ENCODE measurements around the gene PIGS.
A peak's percentile ranks its signal among the peaks of the same experiment; 100 is the strongest.
"Not testable (repeated sequence)": the region's sequence is repeated elsewhere in the genome, so short reads cannot be mapped to it uniquely, and the experiment has no call there.

The PIGS gene

GRCh38 chr17:28571361-28572122 is at the start of gene PIGS:
Gene PIGS, minus strand, starts transcription at chr17:28571524. Its CDS starts 28 bp downstream, at chr17:28571496.
- Histone ChIP-seq H3K4me3 (ENCODE audit: low read length) (peak within 1 kb of the TSS; percentile 69), H3K27me3 (ENCODE audit: control insufficient read depth, insufficient read depth, low read length) (no peaks in the 10 kb centered on the region), H3K36me3 (ENCODE audit: control insufficient read depth, insufficient read depth, low read length) (no peaks in the 10 kb centered on the region), H3K27ac (ENCODE audit: low read length) (no peak within 1 kb of the TSS), H3K9me3 (ENCODE audit: control insufficient read depth, insufficient read depth, low read length) (no peaks in the 10 kb centered on the region), H3K4me1 (ENCODE audit: control insufficient read depth, insufficient read depth, low read length) (no peaks in the 10 kb centered on the region)
- WGBS (ENCODE audit: insufficient coverage, insufficient read length), result no CpG with 5 or more reads among the region's 49 CpGs
- peak; percentile 73 for DNase-seq (ENCODE audit: low read depth, low spot score)

- Histone ChIP-seq H3K27me3 (ENCODE audit: control insufficient read depth, insufficient read depth, low read length) (no peaks in the 10 kb centered on the region), H3K4me3 (ENCODE audit: low read length) (no peak overlapping the region), H3K9me3 (ENCODE audit: control insufficient read depth, insufficient read depth, low read length) (no peaks in the 10 kb centered on the region), H3K4me1 (ENCODE audit: control insufficient read depth, insufficient read depth, low read length) (no peaks in the 10 kb centered on the region), H3K27ac (ENCODE audit: low read length) (no peak overlapping the region), H3K36me3 (ENCODE audit: control insufficient read depth, insufficient read depth, low read length) (peaks cover 43% of the 10 kb centered on the region)
- DNase-seq (ENCODE audit: low read depth, low spot score), result no peak
- no CpG with 5 or more reads among the region's 2 CpGs for WGBS (ENCODE audit: insufficient coverage, insufficient read length)
These were observed 48.7 kb upstream of the PIGS start for GRCh38 chr17:28620010-28620409.

GRCh38 chr17:28618464-28618863 is 47.1 kb upstream of the PIGS start:
- no CpG with 5 or more reads among the region's 3 CpGs for WGBS (ENCODE audit: insufficient coverage, insufficient read length)
- DNase-seq (ENCODE audit: low read depth, low spot score), result no peak
- H3K4me1 ChIP-seq (ENCODE audit: control insufficient read depth, insufficient read depth, low read length), result no peaks in the 10 kb centered on the region
- H3K4me3 ChIP-seq (ENCODE audit: low read length), result no peak overlapping the region
- peaks cover 43% of the 10 kb centered on the region for H3K36me3 ChIP-seq (ENCODE audit: control insufficient read depth, insufficient read depth, low read length)
- no peaks in the 10 kb centered on the region for H3K9me3 ChIP-seq (ENCODE audit: control insufficient read depth, insufficient read depth, low read length)
- no peak overlapping the region for H3K27ac ChIP-seq (ENCODE audit: low read length)
- H3K27me3 ChIP-seq (ENCODE audit: control insufficient read depth, insufficient read depth, low read length), result no peaks in the 10 kb centered on the region

DNA sequence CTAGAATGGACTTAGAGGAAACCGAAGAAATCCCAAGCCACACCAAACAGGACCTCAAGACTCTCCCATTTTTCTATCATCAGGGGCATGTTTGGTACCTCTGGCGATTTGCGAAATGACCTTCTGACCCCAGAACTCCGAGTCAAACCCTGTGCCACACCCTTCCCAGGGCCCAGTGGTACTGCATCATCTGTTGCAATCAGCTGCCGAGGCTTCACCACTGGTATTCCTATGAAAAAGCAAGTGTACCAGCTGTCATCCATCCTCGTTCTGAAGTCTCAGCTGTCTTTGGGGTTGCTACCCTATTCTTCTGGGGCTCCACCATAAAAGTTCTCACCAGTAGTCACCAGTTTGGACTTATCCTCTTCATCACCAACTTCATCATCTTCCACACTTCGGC is 45.0 kb upstream of the PIGS start:
- WGBS (ENCODE audit: insufficient coverage, insufficient read length), result no CpG with 5 or more reads among the region's 7 CpGs
- Histone ChIP-seq H3K4me1 (ENCODE audit: control insufficient read depth, insufficient read depth, low read length) (no peaks in the 10 kb centered on the region), H3K36me3 (ENCODE audit: control insufficient read depth, insufficient read depth, low read length) (peaks cover 49% of the 10 kb centered on the region), H3K27ac (ENCODE audit: low read length) (no peak overlapping the region), H3K27me3 (ENCODE audit: control insufficient read depth, insufficient read depth, low read length) (no peaks in the 10 kb centered on the region), H3K4me3 (ENCODE audit: low read length) (no peak overlapping the region), H3K9me3 (ENCODE audit: control insufficient read depth, insufficient read depth, low read length) (no peaks in the 10 kb centered on the region)
- DNase-seq (ENCODE audit: low read depth, low spot score), result no peak

- no peaks in the 10 kb centered on the region for H3K9me3 ChIP-seq (ENCODE audit: control insufficient read depth, insufficient read depth, low read length)
- H3K36me3 ChIP-seq (ENCODE audit: control insufficient read depth, insufficient read depth, low read length), result peaks cover 44% of the 10 kb centered on the region
- H3K4me3 ChIP-seq (ENCODE audit: low read length), result no peak overlapping the region
- no peaks in the 10 kb centered on the region for H3K27me3 ChIP-seq (ENCODE audit: control insufficient read depth, insufficient read depth, low read length)
- no peak overlapping the region for H3K27ac ChIP-seq (ENCODE audit: low read length)
- no CpG with 5 or more reads among the region's 4 CpGs for WGBS (ENCODE audit: insufficient coverage, insufficient read length)
- no peaks in the 10 kb centered on the region for H3K4me1 ChIP-seq (ENCODE audit: control insufficient read depth, insufficient read depth, low read length)
- no peak for DNase-seq (ENCODE audit: low read depth, low spot score)
These were observed 44.1 kb upstream of the PIGS start for GRCh38 chr17:28615260-28615940.

DNA sequence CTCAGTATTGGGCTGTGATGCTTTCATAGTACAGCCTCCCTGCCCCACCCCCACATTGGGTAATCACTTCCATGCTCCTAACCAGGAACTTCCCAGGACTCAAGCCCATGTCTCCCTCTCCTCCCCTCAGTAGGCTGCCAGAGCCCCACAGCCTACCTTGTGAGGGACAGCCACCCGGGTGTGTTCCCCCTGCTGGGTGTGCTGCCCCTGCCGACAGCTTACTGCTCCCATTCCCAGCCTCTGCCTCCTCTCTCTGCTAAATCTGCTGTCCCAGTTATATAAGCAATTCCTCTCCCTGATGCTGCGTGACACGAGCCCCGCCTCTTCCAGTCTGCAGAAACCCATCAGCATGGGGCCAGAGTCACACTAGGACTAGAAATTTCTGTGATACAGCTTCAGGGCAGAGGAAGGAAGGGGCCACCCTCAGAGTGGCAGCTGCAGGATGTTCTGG is 42.6 kb upstream of the PIGS start, which contains the start of gene RSKR:
RSKR (minus strand) TSS at position 255 of the 451 bp plus-strand sequence; CDS start at position 231, 24 bp downstream.
- H3K27ac ChIP-seq (ENCODE audit: low read length), result no peak within 1 kb of the TSS
- H3K9me3 ChIP-seq (ENCODE audit: control insufficient read depth, insufficient read depth, low read length), result no peaks in the 10 kb centered on the region
- H3K4me3 ChIP-seq (ENCODE audit: low read length), result no peak within 1 kb of the TSS
- DNase-seq (ENCODE audit: low read depth, low spot score), result no peak
- H3K4me1 ChIP-seq (ENCODE audit: control insufficient read depth, insufficient read depth, low read length), result no peaks in the 10 kb centered on the region
- no peaks in the 10 kb centered on the region for H3K27me3 ChIP-seq (ENCODE audit: control insufficient read depth, insufficient read depth, low read length)
- no CpG with 5 or more reads among the region's 5 CpGs for WGBS (ENCODE audit: insufficient coverage, insufficient read length)
- H3K36me3 ChIP-seq (ENCODE audit: control insufficient read depth, insufficient read depth, low read length), result peaks cover 36% of the 10 kb centered on the region

- H3K27me3 ChIP-seq (ENCODE audit: control insufficient read depth, insufficient read depth, low read length), result no peaks in the 10 kb centered on the region
- no peak overlapping the region for H3K27ac ChIP-seq (ENCODE audit: low read length)
- H3K4me1 ChIP-seq (ENCODE audit: control insufficient read depth, insufficient read depth, low read length), result no peaks in the 10 kb centered on the region
- no peak overlapping the region for H3K4me3 ChIP-seq (ENCODE audit: low read length)
- WGBS (ENCODE audit: insufficient coverage, insufficient read length), result no CpG with 5 or more reads among the region's 6 CpGs
- no peak for DNase-seq (ENCODE audit: low read depth, low spot score)
- no peaks in the 10 kb centered on the region for H3K9me3 ChIP-seq (ENCODE audit: control insufficient read depth, insufficient read depth, low read length)
- H3K36me3 ChIP-seq (ENCODE audit: control insufficient read depth, insufficient read depth, low read length), result peaks cover 32% of the 10 kb centered on the region
These were observed 41.9 kb upstream of the PIGS start for GRCh38 chr17:28612936-28613872.

DNA sequence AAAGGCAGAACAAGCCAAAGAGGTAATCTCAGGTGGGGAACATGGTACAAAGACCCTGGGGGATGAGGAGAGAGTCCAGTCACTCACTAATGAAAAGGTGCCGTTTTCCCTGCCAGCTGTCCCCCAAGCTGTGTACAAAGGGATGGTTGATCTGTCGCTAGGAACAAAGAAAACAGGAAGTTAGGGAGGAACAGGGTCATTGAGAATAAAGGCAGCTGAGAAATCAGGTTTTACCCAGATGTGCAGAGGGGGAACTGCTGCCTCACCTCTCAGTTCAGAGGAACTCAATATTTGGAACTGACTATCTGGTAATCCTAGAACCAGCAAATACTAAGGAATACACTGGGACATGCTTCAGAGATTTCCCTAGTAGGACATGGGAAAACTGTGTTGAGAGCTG is 41.2 kb upstream of the PIGS start:
- Histone ChIP-seq H3K4me1 (ENCODE audit: control insufficient read depth, insufficient read depth, low read length) (no peaks in the 10 kb centered on the region), H3K9me3 (ENCODE audit: control insufficient read depth, insufficient read depth, low read length) (no peaks in the 10 kb centered on the region), H3K36me3 (ENCODE audit: control insufficient read depth, insufficient read depth, low read length) (peaks cover 32% of the 10 kb centered on the region), H3K27ac (ENCODE audit: low read length) (no peak overlapping the region), H3K4me3 (ENCODE audit: low read length) (no peak overlapping the region), H3K27me3 (ENCODE audit: control insufficient read depth, insufficient read depth, low read length) (no peaks in the 10 kb centered on the region)
- no peak for DNase-seq (ENCODE audit: low read depth, low spot score)
- no CpG with 5 or more reads among the region's 2 CpGs for WGBS (ENCODE audit: insufficient coverage, insufficient read length)

DNA sequence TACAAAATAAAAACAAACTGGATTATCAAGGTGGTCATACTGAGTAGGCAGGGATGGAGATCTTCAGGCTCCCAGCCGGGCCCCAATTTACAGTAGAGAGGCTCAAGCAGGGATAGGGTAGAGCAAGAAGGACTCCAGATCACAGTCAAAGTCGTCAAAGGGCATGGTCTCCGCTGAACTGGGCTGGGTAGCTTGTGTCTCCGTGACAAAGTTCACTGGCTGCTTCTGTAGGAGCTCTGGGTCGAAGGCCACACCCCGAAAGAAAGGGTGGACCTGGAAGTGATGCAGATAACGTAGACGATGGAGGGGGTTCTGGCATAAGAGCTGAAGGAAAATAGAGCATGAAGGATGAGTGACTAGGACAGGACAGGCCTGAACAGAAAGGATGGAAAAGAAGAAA is 39.1 kb upstream of the PIGS start:
- Histone ChIP-seq H3K4me1 (ENCODE audit: control insufficient read depth, insufficient read depth, low read length) (no peaks in the 10 kb centered on the region), H3K27me3 (ENCODE audit: control insufficient read depth, insufficient read depth, low read length) (no peaks in the 10 kb centered on the region), H3K27ac (ENCODE audit: low read length) (no peak overlapping the region), H3K36me3 (ENCODE audit: control insufficient read depth, insufficient read depth, low read length) (peaks cover 20% of the 10 kb centered on the region), H3K9me3 (ENCODE audit: control insufficient read depth, insufficient read depth, low read length) (no peaks in the 10 kb centered on the region), H3K4me3 (ENCODE audit: low read length) (no peak overlapping the region)
- no CpG with 5 or more reads among the region's 8 CpGs for WGBS (ENCODE audit: insufficient coverage, insufficient read length)
- no peak for DNase-seq (ENCODE audit: low read depth, low spot score)

DNA sequence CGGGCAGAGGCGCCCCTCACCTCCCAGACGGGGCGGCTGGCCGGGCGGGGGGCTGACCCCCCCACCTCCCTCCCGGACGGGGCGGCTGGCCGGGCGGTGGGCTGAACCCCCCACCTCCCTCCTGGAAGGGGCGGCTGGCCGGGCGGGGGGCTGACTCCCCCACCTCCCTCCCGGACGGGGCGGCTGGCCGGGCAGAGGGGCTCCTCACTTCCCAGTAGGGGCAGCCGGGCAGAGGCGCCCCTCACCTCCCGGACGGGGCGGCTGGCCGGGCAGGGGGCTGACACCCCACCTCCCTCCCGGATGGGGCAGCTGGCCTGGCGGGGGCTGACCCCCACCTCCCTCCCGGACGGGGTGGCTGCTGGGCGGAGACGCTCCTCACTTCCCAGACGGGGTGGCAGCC is 32.7 kb upstream of the PIGS start:
- not testable (repeated sequence) for H3K4me3 ChIP-seq (ENCODE audit: low read length); H3K27me3 ChIP-seq (ENCODE audit: control insufficient read depth, insufficient read depth, low read length)

More for the DNA sequence above, 32.7 kb upstream of the PIGS start:
- WGBS (ENCODE audit: insufficient coverage, insufficient read length), result no CpG with 5 or more reads among the region's 31 CpGs
- H3K9me3 ChIP-seq (ENCODE audit: control insufficient read depth, insufficient read depth, low read length); H3K36me3 ChIP-seq (ENCODE audit: control insufficient read depth, insufficient read depth, low read length); H3K27ac ChIP-seq (ENCODE audit: low read length); DNase-seq (ENCODE audit: low read depth, low spot score); H3K4me1 ChIP-seq (ENCODE audit: control insufficient read depth, insufficient read depth, low read length): not testable (repeated sequence)

All from iPS DF 6.9 (cell line).